NB4 (cell line): Measurements from ENCODE around the gene NRAS.

Experiments used
- MYC ChIP-seq: IDR thresholded peaks from 2 replicates; pipeline ENCODE4 v1.6.1; 2011; ENCODE audit warnings: low read depth, low read length
- TF ChIP-seq, protein P1 (sequence below): IDR thresholded peaks from one replicate; pipeline ENCODE4 v1.5.1; 2012; ENCODE audit warnings: low read depth, low read length

DNA sequence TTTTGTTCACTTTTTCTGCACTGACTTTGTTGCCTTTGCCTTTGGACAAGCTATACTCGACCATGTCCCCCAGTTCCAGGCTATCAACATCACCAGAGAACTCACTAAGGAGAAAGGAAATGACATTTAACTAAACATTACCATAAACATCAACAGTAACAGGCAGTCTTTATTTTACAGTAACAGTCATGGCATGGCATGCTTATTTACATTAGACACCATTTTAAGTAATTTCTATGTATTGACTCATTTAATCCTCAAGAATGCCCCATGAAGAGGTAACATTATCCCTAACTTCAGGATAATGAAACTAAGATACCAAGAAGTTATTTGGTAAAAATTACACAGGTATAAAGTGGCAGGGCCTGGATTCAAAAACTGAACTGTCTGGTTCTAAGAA is 8.7 kb upstream of the NRAS start:
- TF ChIP-seq, protein P1, sequence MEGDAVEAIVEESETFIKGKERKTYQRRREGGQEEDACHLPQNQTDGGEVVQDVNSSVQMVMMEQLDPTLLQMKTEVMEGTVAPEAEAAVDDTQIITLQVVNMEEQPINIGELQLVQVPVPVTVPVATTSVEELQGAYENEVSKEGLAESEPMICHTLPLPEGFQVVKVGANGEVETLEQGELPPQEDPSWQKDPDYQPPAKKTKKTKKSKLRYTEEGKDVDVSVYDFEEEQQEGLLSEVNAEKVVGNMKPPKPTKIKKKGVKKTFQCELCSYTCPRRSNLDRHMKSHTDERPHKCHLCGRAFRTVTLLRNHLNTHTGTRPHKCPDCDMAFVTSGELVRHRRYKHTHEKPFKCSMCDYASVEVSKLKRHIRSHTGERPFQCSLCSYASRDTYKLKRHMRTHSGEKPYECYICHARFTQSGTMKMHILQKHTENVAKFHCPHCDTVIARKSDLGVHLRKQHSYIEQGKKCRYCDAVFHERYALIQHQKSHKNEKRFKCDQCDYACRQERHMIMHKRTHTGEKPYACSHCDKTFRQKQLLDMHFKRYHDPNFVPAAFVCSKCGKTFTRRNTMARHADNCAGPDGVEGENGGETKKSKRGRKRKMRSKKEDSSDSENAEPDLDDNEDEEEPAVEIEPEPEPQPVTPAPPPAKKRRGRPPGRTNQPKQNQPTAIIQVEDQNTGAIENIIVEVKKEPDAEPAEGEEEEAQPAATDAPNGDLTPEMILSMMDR: no peak
- no peak for TF ChIP-seq MYC
